Stimulated activated naive CD8-positive, alpha-beta T cell treated with anti-CD3 and anti-CD28 coated beads, Interleukin-15, Interleukin-2, amounts not matched to agents 100 ng/mL and 50 ng/mL, for 24 hours (primary cell): ENCODE measurements around the gene SUDS3.
"Not testable (repeated sequence)": the region's sequence is repeated elsewhere in the genome, so short reads cannot be mapped to it uniquely, and the experiment has no call there.

Source experiments
- H3K27ac Mint-ChIP-seq: one replicate; pipeline ENCODE4 v1.8.0; 2021; ENCODE audit warnings: mild to moderate bottlenecking, mixed read lengths
- H3K27me3 Mint-ChIP-seq: one replicate; pipeline ENCODE4 v1.8.0; 2021; ENCODE audit warnings: mixed read lengths
- H3K36me3 Mint-ChIP-seq: one replicate; pipeline ENCODE4 v1.8.0; 2021; ENCODE audit warnings: low read depth, mixed read lengths
- H3K4me1 Mint-ChIP-seq: one replicate; pipeline ENCODE4 v1.8.0; 2021; ENCODE audit warnings: low read depth, mixed read lengths
- H3K4me3 Mint-ChIP-seq: one replicate; pipeline ENCODE4 v1.8.0; 2021; ENCODE audit warnings: mild to moderate bottlenecking, mixed read lengths
- H3K9me3 Mint-ChIP-seq: one replicate; pipeline ENCODE4 v1.8.0; 2021; ENCODE audit warnings: mixed read lengths

Gene SUDS3

GRCh38 chr12:118346895-118347294 lies 29.5 kb upstream of the SUDS3 start:
- no peak overlapping the region for H3K27ac Mint-ChIP-seq
- H3K36me3 Mint-ChIP-seq, result peaks cover 13% of the 10 kb centered on the region
- no peaks in the 10 kb centered on the region for H3K27me3 Mint-ChIP-seq
- no peaks in the 10 kb centered on the region for H3K9me3 Mint-ChIP-seq
- H3K4me1 Mint-ChIP-seq, result peaks cover 48% of the 10 kb centered on the region
- no peak overlapping the region for H3K4me3 Mint-ChIP-seq

GRCh38 chr12:118347916-118348315 lies 28.4 kb upstream of the SUDS3 start:
- Mint-ChIP-seq H3K27me3 (no peaks in the 10 kb centered on the region), H3K4me3 (no peak overlapping the region), H3K36me3 (peaks cover 12% of the 10 kb centered on the region), H3K9me3 (no peaks in the 10 kb centered on the region), H3K4me1 (peaks cover 43% of the 10 kb centered on the region), H3K27ac (no peak overlapping the region)

GRCh38 chr12:118350908-118351559 lies 25.3 kb upstream of the SUDS3 start:
- Mint-ChIP-seq H3K36me3 (peaks cover 34% of the 10 kb centered on the region), H3K4me3 (no peak overlapping the region), H3K27me3 (no peaks in the 10 kb centered on the region), H3K9me3 (no peaks in the 10 kb centered on the region), H3K4me1 (peaks cover 53% of the 10 kb centered on the region), H3K27ac (no peak overlapping the region)

- H3K27ac Mint-ChIP-seq, result peak overlapping the region; percentile 8
- H3K27me3 Mint-ChIP-seq, result no peaks in the 10 kb centered on the region
- no peaks in the 10 kb centered on the region for H3K9me3 Mint-ChIP-seq
- no peak overlapping the region for H3K4me3 Mint-ChIP-seq
- peaks cover 30% of the 10 kb centered on the region for H3K36me3 Mint-ChIP-seq
- H3K4me1 Mint-ChIP-seq, result peaks cover 60% of the 10 kb centered on the region
Observed at GRCh38 chr12:118353721-118354120, 22.6 kb upstream of the SUDS3 start.

GRCh38 chr12:118354503-118354902 lies 21.9 kb upstream of the SUDS3 start:
- H3K4me1 Mint-ChIP-seq, result peaks cover 57% of the 10 kb centered on the region
- peaks cover 27% of the 10 kb centered on the region for H3K36me3 Mint-ChIP-seq
- not testable (repeated sequence) for H3K4me3 Mint-ChIP-seq, H3K9me3 Mint-ChIP-seq, H3K27me3 Mint-ChIP-seq
- H3K27ac Mint-ChIP-seq, result peak overlapping the region; percentile 12

- H3K27ac Mint-ChIP-seq, result peak overlapping the region; percentile 37
- H3K36me3 Mint-ChIP-seq, result peaks cover 27% of the 10 kb centered on the region
- no peaks in the 10 kb centered on the region for H3K9me3 Mint-ChIP-seq
- H3K27me3 Mint-ChIP-seq, result no peaks in the 10 kb centered on the region
- no peak overlapping the region for H3K4me3 Mint-ChIP-seq
- peaks cover 57% of the 10 kb centered on the region for H3K4me1 Mint-ChIP-seq
Observed at GRCh38 chr12:118354903-118355302, 21.5 kb upstream of the SUDS3 start.

GRCh38 chr12:118355843-118356242 lies 20.5 kb upstream of the SUDS3 start:
- H3K9me3 Mint-ChIP-seq, result no peaks in the 10 kb centered on the region
- peaks cover 23% of the 10 kb centered on the region for H3K36me3 Mint-ChIP-seq
- peak overlapping the region; percentile 37 for H3K4me3 Mint-ChIP-seq
- H3K4me1 Mint-ChIP-seq, result peaks cover 57% of the 10 kb centered on the region
- peak overlapping the region; percentile 68 for H3K27ac Mint-ChIP-seq
- no peaks in the 10 kb centered on the region for H3K27me3 Mint-ChIP-seq

- H3K27ac Mint-ChIP-seq, result peak overlapping the region; percentile 97
- peaks cover 23% of the 10 kb centered on the region for H3K36me3 Mint-ChIP-seq
- H3K4me1 Mint-ChIP-seq, result peaks cover 58% of the 10 kb centered on the region
- no peaks in the 10 kb centered on the region for H3K9me3 Mint-ChIP-seq
- H3K27me3 Mint-ChIP-seq, result no peaks in the 10 kb centered on the region
- H3K4me3 Mint-ChIP-seq, result peak overlapping the region; percentile 86
Observed at GRCh38 chr12:118356809-118357256, 19.5 kb upstream of the SUDS3 start.

GRCh38 chr12:118357257-118358007 lies 18.9 kb upstream of the SUDS3 start:
- no peaks in the 10 kb centered on the region for H3K9me3 Mint-ChIP-seq
- H3K4me1 Mint-ChIP-seq, result peaks cover 58% of the 10 kb centered on the region
- H3K36me3 Mint-ChIP-seq, result peaks cover 23% of the 10 kb centered on the region
- H3K27me3 Mint-ChIP-seq, result no peaks in the 10 kb centered on the region
- H3K27ac Mint-ChIP-seq, result peak overlapping the region; percentile 97
- H3K4me3 Mint-ChIP-seq, result peak overlapping the region; percentile 86

- H3K4me1 Mint-ChIP-seq, result peaks cover 57% of the 10 kb centered on the region
- H3K27me3 Mint-ChIP-seq, result no peaks in the 10 kb centered on the region
- peak overlapping the region; percentile 97 for H3K27ac Mint-ChIP-seq
- H3K36me3 Mint-ChIP-seq, result peaks cover 21% of the 10 kb centered on the region
- no peaks in the 10 kb centered on the region for H3K9me3 Mint-ChIP-seq
- peak overlapping the region; percentile 86 for H3K4me3 Mint-ChIP-seq
Observed at GRCh38 chr12:118358008-118358359, 18.4 kb upstream of the SUDS3 start.

- no peaks in the 10 kb centered on the region for H3K27me3 Mint-ChIP-seq
- H3K4me3 Mint-ChIP-seq, result peak overlapping the region; percentile 86
- H3K9me3 Mint-ChIP-seq, result no peaks in the 10 kb centered on the region
- peak overlapping the region; percentile 84 for H3K27ac Mint-ChIP-seq
- peaks cover 15% of the 10 kb centered on the region for H3K36me3 Mint-ChIP-seq
- peaks cover 51% of the 10 kb centered on the region for H3K4me1 Mint-ChIP-seq
Observed at GRCh38 chr12:118358612-118359540, 17.5 kb upstream of the SUDS3 start.

GRCh38 chr12:118359541-118359915 lies 16.8 kb upstream of the SUDS3 start:
- Mint-ChIP-seq H3K36me3 (peaks cover 10% of the 10 kb centered on the region), H3K27me3 (no peaks in the 10 kb centered on the region), H3K27ac (peak overlapping the region; percentile 84), H3K9me3 (no peaks in the 10 kb centered on the region), H3K4me1 (peaks cover 51% of the 10 kb centered on the region), H3K4me3 (peak overlapping the region; percentile 86)

- H3K27me3 Mint-ChIP-seq, result no peaks in the 10 kb centered on the region
- H3K4me1 Mint-ChIP-seq, result peaks cover 39% of the 10 kb centered on the region
- H3K27ac Mint-ChIP-seq, result no peak overlapping the region
- no peaks in the 10 kb centered on the region for H3K36me3 Mint-ChIP-seq
- H3K4me3 Mint-ChIP-seq, result no peak overlapping the region
- no peaks in the 10 kb centered on the region for H3K9me3 Mint-ChIP-seq
Observed at GRCh38 chr12:118361092-118361404, 15.3 kb upstream of the SUDS3 start.

- Mint-ChIP-seq H3K9me3 (no peaks in the 10 kb centered on the region), H3K4me3 (no peak overlapping the region), H3K36me3 (no peaks in the 10 kb centered on the region), H3K27me3 (no peaks in the 10 kb centered on the region), H3K4me1 (peaks cover 31% of the 10 kb centered on the region), H3K27ac (no peak overlapping the region)
Observed at GRCh38 chr12:118361889-118362288, 14.5 kb upstream of the SUDS3 start.

GRCh38 chr12:118368821-118369220 lies 7.5 kb upstream of the SUDS3 start:
- no peak overlapping the region for H3K4me3 Mint-ChIP-seq
- no peaks in the 10 kb centered on the region for H3K9me3 Mint-ChIP-seq
- no peaks in the 10 kb centered on the region for H3K36me3 Mint-ChIP-seq
- H3K27ac Mint-ChIP-seq, result no peak overlapping the region
- H3K4me1 Mint-ChIP-seq, result peaks cover 30% of the 10 kb centered on the region
- no peaks in the 10 kb centered on the region for H3K27me3 Mint-ChIP-seq
